ENCODE data around the gene SPC25.
"Not testable (repeated sequence)": the region's sequence is repeated elsewhere in the genome, so short reads cannot be mapped to it uniquely, and the experiment has no call there.

Gene SPC25, protein sequence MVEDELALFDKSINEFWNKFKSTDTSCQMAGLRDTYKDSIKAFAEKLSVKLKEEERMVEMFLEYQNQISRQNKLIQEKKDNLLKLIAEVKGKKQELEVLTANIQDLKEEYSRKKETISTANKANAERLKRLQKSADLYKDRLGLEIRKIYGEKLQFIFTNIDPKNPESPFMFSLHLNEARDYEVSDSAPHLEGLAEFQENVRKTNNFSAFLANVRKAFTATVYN

DNA sequence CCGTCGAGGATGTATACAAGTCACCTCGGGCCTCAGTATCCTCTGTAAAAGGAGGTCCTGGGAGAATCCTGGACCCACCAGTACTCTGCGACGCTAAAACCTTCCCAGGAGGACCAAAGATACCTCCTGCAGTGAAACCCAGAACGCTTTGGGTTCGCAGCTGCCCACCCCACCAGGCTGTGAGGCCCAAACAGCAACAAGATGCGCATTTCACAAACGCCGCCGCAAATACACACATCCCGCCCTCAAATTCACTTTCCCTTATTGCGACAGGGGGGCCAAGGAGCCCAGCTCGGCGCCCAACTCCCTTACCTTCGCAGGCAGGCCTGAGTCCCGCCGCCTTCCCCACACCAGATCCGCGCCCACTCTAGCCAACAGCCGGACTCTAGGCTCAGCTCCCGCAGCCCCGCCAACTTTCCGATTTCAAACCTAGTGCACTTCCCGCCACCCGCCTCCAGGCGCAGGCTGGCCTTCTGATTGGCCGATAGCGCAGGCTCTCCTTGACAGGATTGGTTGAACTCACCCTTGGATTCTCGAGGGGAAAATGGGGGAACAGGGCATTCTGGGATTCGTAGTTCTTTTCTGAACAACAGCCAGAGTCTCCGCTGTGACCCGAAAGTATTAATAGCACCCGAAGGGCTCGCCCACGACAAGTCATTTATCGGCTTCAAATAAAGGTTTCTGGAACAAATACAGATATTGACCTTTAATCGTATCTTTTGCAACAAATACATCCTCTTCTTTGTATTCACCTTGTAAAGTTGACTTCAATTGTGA, at the start of gene SPC25:
Gene SPC25 (minus strand): TSS at position 425 of the 777 bp plus-strand sequence. CDS start 911 bp downstream, outside the sequence.
- DNase-seq, result peak; percentile 91

DNA sequence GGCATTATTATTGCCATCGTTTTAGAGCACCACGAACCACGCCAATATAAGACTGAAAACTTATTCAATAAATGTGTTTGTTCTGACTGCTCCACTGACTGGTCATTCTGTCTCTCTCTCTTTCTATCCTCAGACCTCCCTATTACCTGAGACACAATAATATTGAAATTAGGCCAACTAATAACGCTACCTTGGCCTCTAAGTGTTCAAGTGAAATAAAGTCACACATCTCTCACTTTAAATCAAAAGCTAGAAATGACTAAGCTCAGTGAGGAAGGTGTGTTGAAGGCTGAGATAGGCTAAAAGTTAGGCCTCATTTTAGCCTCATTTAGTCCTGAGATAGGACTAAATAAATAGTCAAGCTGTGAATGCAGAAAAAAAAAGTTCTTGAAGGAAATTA, 49.7 kb upstream of the SPC25 start:
- DNase-seq, result no peak

DNA sequence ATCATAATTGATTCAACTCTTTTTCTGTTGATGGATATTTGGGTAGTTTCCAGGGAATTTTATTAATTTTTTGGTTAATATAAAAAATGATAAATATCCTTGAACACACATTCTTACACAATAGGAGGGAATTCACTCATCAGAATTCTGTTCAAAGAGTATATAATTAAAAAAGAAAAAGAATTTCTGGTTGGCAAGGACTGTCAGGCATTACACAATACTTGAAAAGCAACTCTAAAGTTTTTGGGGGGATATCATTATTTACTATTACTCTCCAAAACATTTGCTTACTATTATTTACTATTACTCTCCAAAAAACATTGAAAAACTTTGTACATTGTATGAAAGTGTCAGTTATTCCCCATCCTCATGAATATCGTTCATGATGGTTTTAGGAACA, 48.8 kb upstream of the SPC25 start:
- DNase-seq, result no peak

DNA sequence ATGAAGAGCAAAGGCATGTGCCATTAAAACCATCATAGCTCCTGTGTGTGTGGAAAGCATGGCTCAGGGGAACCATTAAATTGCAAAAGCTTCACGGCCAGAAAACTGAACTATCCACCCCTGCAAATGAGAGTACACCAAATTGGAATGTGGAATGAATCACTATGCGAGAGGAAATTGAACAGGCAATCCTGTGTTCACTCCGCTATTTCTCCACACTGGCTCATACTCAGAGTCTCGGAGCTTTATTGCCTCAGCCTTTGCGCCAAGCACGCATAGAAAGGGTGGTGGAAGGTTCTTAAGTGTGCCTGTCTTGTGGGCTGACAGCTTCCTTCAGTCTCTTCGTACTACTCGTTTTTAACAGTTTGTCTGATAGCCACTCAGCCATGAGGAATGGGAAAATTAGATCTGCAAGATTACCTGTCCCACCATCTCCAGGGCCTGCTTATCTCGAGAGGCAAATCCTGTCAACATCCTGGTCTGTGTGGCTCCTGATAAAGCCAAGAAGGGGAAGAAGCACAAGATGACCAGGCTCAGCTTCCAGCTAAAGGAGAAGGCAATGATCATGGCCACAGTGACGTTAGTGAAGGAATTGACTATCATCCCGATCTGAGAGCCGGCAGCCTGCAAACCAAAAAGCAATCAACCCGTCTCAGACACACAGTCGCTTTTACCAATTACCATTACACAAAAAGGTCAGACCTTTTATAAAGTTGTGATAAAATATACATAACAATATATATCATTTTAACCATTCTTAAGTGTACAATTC, 45.8 kb upstream of the SPC25 start:
- DNase-seq, result peak; percentile 61

DNA sequence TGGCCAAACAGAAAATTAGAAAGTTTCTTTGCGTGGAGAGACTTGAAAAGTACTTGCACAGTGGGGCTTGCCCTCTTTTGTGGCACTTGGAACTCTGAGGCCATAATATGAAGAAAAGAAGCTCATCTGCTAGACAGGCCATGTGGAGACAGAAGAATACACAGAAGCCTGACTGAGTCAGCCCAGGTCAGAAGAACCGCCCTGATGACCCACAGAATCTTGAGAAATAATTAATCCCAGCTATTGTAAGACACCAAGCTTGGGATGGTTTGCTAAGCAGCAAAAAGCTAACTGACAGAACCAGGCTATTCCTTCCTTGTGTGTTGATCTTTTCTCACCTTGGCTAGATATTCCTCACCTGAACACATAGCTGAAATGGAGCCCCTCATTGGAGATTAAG, 44.6 kb upstream of the SPC25 start:
- DNase-seq, result no peak

DNA sequence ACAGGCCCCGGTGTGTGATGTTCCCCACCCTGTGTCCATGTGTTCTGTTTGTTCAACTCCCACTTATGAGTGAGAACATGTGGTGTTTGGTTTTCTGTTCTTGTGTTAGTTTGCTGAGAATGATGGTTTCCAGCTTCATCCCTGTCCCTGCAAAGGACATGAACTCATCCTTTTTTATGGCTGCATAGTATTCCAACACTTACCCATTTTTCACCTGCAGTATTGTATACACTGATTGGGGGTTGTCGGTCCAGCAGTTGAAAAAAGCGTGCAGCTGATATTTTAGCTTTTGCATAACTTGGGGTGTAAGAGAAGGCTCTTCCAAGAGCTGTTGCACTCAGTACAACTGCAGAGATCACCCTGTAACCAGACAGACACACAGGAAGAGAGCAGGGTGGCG, 41.9 kb upstream of the SPC25 start:
- DNase-seq, result not testable (repeated sequence)

DNA sequence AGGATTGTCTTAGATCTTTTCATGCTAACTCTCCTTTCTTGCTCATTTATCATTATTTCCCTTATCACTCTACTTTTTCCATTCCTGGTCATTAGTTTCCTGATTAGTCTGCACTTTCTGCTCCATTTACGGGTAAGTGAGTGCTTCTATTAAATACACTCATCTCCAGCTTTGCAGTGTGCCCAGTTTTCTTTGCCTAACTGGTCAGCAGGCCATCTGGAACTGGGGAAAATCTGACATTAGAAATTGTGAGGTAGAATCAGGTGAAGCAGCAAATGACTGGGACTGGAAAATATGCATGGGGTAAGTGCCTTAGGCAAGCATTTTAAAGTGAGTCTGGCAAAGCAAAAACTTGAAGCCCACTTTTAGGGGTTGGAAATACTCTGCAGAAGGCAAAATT, 40.0 kb upstream of the SPC25 start:
- no peak for DNase-seq

DNA sequence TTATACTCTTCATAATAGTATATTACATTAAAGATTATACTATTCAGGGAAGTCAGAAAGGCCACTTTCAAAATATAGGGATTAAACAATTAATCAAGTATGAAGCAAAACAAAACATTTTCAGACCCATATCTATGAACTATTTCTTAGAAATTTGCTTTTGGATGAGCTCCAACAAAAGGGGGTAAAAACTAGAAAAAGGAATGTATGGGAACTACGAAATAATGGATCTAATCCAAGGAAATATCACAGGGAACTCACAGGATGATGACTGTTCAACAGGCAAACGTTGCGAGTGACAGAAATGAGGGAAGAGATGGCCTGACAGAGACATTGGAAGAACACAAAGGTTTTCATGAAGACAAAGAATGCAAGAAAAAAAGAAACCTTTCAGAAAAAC, 38.8 kb upstream of the SPC25 start:
- DNase-seq, result peak; percentile 9

DNA sequence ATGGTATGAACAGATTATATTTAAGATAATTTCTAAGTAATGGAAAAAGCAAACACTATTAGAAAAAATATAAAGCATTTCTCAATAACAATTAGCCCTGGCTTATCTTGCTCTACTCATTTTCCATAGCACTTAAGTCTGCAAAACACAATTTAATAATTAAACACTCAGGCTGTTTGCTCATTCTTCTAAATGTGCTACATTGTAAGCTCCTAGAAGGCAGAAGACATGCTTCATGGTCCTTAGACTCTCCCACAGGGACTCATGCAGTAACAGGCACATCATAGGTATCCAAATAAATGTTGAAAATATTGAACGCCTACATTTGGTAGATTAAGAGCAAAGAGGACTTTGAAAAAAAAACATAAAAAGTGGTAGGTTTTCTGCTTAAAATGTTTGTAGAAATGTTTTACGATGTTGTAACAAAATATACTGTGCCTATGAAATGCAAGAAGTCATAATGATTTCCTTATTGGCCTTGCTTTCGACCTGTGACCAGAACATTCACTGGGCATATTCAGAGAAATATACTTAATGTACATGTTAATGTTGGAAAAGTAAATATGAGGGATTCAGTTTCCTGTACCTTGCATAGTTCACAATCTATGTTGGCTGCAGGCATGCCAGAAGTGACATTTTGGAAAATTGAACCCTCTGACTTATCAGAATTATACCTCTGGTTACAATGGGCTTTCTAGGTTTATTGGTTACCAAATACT, 38.0 kb upstream of the SPC25 start:
- no peak for DNase-seq

DNA sequence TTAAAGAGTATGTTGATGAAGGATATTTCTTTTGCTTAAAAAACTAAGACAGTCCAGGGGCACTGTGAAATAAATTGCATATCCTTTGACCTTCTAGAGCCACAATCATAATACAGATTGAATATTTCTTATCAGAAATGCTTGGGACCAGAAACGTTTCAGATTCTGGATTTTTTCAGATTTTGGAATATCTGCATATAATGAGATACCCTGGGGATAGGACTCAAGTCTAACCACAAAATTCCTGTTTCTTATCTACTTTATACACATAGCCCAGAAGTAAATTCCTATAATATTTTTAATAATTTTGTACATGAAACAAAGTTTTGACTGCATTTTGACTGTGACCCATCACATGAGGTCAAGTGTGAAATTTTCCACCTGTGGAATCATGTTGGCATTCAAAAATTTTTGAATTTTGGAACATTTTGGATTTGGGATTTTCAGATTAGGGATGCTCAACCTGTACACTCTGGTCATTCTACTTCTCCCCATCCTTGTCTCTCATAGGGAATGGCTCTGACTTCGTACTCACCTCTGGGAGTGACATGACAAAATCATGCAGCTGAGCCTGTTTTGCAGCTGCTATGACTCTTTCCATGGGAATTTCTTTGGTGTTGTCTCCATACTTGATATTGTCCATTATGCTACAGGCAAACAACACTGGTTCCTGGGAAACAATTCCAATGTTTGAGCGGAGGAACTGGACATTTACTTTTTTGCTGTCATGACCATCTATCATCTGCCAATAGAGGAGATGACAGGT, 36.6 kb upstream of the SPC25 start:
- DNase-seq, result no peak

DNA sequence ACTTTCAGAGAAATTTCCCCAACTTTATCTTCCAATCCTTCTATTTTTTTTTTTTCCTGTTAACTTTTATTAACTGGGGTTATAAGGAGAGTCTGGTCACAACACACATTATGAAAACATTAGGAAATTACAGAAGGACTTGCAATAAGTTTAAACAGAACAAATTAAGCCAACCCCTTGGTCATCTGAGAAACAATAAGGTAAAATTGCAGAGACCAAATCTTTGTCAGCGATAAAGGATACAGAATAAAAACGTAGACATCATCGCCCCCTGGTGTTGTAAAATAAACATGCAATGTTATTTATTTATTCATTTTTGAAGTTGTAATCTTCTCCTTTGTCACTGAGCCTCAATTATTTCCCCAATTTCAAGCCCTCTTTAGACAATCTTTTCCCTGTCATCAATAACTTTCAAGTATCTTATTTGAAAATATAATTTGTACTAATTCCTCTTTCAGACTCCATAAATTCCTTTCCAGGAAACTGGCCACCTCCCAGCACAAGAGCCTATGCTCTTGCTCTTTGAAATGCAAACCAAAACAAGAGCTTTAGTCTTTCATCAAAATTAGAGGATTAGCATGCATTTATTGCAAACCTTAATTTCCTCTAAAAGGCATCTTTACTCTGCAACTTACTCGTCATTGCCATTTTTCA, 30.4 kb upstream of the SPC25 start:
- peak; percentile 18 for DNase-seq

DNA sequence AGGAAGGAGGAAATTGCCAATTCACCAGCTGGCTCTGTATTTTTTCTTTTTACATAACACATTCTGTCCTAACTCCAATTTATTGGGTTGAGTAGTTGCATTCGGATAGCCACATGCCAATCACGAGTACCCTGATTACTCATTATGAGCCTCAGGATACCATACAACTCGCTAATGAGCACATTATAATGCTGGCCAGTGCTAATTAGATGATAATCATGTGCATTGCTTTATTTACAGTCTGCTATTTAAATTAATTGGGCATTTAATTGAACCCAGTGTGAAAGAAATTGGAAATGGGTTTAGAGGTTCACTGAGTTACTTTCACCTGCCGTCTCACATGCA, 26.1 kb upstream of the SPC25 start:
- DNase-seq, result no peak

DNA sequence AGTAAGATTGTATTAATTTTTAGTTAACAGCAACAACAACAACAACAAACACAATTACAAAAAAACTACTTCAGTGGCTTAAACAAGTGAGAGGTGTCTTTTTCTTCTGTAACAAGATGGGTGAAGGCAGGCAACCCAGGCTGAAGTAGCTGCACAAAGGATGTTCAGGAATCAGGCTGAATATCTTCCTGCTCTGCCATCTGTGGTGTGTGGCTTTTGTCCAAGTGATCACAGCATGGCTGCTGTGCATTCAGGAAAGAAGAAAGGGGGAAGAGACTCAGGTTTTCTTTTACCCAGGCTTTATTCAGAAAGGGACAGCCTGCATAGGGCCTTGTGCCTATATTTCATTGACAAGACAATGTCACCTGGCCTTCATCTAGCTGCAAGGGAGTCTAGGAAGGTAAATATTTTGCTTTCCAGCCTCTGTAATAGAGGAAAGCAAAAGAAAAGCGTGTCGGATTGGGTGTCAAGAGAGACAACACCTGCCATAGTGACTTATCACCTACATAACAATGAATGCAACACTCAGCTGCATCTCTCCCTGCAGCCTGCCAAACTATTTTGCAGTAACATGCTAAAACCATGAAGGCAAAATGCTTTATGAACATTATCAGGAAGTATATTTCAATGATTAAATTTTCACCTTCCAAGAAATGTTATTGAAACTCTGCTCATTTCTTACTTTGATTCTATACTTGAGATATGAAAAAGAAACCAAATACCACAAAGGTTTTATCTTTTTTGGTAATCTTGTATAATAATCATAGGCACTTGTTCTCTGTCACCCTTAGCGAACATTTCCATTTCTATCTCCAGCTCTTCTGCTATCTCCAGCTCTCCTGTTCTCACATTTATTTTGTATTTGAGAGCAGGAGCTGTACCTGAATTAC, 25.5 kb upstream of the SPC25 start:
- no peak for DNase-seq

DNA sequence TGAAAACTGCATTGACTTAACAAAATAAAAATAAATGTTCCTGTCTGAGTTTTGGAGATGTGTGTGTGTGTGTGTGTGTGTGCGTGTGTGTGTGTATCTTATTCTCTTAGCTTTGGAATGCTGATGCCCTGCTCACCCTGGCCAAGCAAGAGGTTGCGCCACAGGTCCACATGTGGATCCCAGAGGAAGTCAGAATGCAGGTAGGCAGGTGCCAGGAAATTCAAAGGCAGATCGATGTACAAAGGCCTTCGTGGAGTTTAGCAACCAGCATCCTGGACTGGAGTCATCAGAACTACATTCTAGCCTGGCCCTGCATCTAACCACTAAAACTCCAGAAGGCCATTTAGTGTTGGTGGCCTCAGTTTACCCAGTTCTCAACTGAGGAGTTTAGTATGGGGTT, 23.3 kb upstream of the SPC25 start:
- DNase-seq, result no peak

DNA sequence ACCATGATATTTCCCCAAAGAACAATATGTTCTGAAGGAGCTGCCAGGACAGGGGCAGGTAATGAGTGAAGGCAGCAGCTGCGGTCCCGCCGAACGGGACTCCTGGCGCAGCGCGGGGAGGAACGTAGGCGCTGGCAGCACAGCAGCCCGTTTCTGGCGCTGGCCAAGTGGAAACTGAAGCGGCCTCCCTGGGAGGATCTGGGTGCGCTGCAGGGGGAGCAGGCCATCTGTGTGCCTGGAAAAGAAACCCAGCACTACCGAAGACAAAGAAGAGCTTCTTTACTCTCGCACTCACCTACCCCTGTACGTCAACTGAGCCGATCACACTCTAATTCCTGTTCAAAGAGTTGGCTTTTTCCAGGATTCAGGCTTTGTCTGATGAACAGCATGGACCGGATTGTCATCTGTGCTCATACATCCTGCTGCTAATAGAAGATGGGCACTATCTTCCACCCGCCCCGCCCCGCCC, 22.7 kb upstream of the SPC25 start:
- DNase-seq, result peak; percentile 8

DNA sequence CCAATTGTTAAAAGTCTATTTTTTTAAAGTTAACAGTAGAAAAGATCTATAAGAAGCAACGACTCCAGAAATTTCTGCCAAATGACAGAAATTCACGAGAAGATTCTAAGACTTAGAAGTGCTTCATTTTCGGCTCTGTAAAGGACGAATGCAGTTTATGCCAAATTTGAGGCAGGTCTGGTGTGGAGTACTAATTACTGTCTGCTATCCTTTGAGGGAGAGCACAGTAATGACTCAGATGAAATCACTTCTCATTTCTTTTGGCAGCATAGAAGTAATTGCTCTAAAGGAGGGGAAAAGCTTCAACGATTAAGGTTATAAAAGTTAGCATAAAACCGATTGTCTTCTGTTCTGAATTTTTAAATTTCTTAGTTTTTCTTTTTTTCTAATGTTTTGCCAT, 22.2 kb upstream of the SPC25 start:
- DNase-seq, result no peak

DNA sequence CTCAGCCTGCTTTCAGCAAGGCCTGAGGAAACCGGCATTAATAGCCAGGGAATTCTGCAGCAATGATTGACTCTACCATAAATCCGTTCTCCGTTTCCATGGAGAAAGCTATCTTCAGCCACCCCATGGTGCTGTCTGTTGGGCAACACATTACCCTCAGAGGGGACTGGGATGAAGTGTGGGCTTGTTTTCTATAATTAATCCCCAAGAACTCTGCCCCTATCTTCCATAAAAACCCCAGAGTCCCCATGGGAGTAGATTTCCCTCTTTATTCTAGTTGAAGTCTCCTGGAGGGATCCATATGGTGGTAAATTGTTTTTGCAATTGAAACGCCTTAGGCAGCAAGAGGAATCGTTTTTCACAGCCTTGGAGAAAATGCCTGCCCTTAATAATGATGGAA, 20.1 kb upstream of the SPC25 start:
- DNase-seq, result no peak

DNA sequence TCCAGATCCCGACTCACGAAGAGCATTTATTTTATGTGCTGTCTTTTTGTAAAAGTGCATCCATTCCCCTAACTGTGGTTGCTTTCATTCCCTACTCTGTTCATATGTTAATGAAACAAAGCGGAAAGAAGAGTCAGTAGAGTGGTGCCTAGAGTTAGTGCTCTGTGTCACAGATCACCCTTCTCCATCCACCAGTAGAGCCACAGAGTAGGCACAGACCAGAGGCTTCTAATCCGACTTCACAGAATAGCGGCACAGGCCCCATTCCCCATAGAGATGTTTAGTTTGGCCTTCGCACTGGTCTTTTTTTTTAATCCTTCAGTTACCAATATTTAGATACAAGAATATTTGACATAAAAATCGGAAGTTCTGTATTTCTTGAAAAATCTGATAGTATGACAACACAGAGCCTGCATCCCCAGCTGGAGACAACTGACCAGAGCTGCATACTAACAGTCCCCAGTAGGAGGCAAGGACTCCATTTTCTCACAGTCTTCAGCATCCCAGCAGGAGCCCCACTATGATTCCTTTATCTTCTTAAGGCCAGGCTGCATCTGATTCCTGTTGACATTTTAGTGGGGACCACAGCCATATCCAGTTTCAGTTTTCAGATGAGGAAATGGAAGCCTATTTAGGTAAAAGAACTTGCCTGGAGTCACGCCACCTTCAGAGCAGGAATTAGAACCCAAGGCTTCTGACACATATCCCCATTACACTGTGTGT, 17.9 kb upstream of the SPC25 start:
- DNase-seq, result no peak

DNA sequence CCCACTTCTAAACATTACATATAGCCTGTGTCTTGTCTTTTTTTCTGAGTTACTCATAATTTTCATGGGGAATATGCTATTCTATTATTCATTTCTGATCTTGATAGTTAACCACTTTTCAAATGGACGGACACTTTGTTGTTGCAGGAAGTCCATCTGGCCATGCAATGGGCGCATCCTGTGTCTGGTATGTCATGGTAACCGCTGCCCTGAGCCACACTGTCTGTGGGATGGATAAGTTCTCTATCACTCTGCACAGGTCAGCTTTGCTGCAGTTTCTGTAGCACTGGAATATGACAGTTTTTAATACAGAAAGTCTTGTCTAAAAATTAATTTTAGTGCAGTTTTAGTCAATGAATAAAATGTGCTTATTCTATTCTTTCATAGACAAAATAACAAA, 14.1 kb upstream of the SPC25 start:
- DNase-seq, result no peak

DNA sequence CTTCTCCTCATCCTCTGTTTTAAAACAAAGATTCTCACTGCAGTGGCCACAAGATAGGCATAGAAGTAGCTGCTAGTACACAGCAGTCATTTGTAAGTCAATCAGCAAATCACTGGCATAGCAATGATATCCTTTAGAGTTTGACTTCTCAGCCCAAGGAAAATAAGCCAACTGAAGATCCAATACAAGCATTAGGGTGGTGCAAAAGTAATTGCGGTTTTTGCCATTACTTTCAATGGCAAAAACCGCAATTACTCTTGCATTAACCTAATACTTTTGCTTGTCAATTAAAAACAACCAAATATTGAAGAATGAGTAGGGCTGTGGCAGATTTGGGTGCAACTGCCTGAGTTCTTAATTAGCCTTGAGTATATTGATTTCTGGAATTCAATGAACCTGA, 13.7 kb upstream of the SPC25 start:
- DNase-seq, result no peak

Data from fibroblast of skin of right quadriceps (primary cell).